ENCODE measurements around the gene PGAM1. TPM values are rescaled to one million over a fixed set of nuclear protein-coding genes. Genes with fewer than 3 reads are reported as not detected.

Gene PGAM1
- total RNA-seq, 2 experiments from 2014 or later, result 380 to 406 TPM

Other genes with a start within 250 kb of the PGAM1 start
- gene SLIT1, start 240.2 kb upstream of the PGAM1 start, total RNA-seq, result 1 to 10 TPM; 1.2 to 1.6 TPM
- gene ARHGAP19, start 133.6 kb upstream of the PGAM1 start, total RNA-seq, result 10 to 100 TPM; 56.6 to 58.5 TPM
- 1 to 10 TPM; 5.8 to 6.2 TPM for gene FRAT1, start 106.9 kb upstream of the PGAM1 start, total RNA-seq
- 10 to 100 TPM in 1 of 2 experiments, 1 to 10 TPM in 1; 9.0 to 10.7 TPM for gene FRAT2, start 91.5 kb upstream of the PGAM1 start, total RNA-seq
- gene RRP12, start 24.9 kb upstream of the PGAM1 start, total RNA-seq, result 10 to 100 TPM; 20.1 to 21.6 TPM
- gene EXOSC1, start 19.8 kb downstream of the PGAM1 start, total RNA-seq, result 10 to 100 TPM; 45.5 to 50.0 TPM
- gene ZDHHC16, start 20.0 kb downstream of the PGAM1 start, total RNA-seq, result 10 to 100 TPM; 38.5 to 39.3 TPM
- 10 to 100 TPM; 64.7 to 68.6 TPM for gene MMS19, start 72.2 kb downstream of the PGAM1 start, total RNA-seq
- under 1 TPM; 0.50 to 0.72 TPM for gene UBTD1, start 72.7 kb downstream of the PGAM1 start, total RNA-seq
- under 1 TPM in 1 of 2 experiments, not detected in 1; 0.37 TPM for gene ANKRD2, start 146.6 kb downstream of the PGAM1 start, total RNA-seq
- not detected for gene HOGA1, start 158.2 kb downstream of the PGAM1 start, total RNA-seq
- gene C10orf62, start 163.5 kb downstream of the PGAM1 start, total RNA-seq, result not detected
- 1 to 10 TPM; 1.2 to 1.3 TPM for gene MORN4, start 207.3 kb downstream of the PGAM1 start, total RNA-seq
- 10 to 100 TPM in 1 of 2 experiments, 1 to 10 TPM in 1; 9.9 to 10.1 TPM for gene PI4K2A, start 214.5 kb downstream of the PGAM1 start, total RNA-seq

Data from activated CD4-positive, alpha-beta T cell treated with anti-CD3 and anti-CD28 coated beads, Interleukin-2, amount 10 ng/mL, durations not matched to agents 7 days and 5 days (primary cell).